ENCODE results near the gene FABP7. TPM values are rescaled to one million over a fixed set of nuclear protein-coding genes. Genes with fewer than 3 reads are reported as not detected.

The FABP7 gene
- total and polyA plus RNA-seq, 2 of the 13 experiments (the other 11 are each of a cell fraction or from before 2014, with no cell fraction given) = not detected

GRCh38 chr6:122791310-122791679 lies 11.8 kb downstream of the FABP7 start (continued):
- TF ChIP-seq, protein P1, sequence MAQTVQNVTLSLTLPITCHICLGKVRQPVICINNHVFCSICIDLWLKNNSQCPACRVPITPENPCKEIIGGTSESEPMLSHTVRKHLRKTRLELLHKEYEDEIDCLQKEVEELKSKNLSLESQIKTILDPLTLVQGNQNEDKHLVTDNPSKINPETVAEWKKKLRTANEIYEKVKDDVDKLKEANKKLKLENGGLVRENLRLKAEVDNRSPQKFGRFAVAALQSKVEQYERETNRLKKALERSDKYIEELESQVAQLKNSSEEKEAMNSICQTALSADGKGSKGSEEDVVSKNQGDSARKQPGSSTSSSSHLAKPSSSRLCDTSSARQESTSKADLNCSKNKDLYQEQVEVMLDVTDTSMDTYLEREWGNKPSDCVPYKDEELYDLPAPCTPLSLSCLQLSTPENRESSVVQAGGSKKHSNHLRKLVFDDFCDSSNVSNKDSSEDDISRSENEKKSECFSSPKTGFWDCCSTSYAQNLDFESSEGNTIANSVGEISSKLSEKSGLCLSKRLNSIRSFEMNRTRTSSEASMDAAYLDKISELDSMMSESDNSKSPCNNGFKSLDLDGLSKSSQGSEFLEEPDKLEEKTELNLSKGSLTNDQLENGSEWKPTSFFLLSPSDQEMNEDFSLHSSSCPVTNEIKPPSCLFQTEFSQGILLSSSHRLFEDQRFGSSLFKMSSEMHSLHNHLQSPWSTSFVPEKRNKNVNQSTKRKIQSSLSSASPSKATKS (CRISPR knock-in tag; IDR thresholded peaks at IDR 0.05) = no peak
- TF ChIP-seq ZNF34 (CRISPR knock-in tag; IDR thresholded peaks at IDR 0.05; ENCODE audit: borderline replicate concordance) (0 out of 2 replicates have a peak, but pooled peaks have one; percentile 9), ZFP36 (IDR thresholded peaks at IDR 0.05; ENCODE audit: borderline replicate concordance, low read depth, low read length, partially characterized antibody) (no peak), CCAR2 (optimal IDR thresholded peaks at IDR 0.05; ENCODE audit: low read depth, low read length) (no peak), PLRG1 (conservative IDR thresholded peaks at IDR 0.05) (no peak)
- TF ChIP-seq, protein P2, sequence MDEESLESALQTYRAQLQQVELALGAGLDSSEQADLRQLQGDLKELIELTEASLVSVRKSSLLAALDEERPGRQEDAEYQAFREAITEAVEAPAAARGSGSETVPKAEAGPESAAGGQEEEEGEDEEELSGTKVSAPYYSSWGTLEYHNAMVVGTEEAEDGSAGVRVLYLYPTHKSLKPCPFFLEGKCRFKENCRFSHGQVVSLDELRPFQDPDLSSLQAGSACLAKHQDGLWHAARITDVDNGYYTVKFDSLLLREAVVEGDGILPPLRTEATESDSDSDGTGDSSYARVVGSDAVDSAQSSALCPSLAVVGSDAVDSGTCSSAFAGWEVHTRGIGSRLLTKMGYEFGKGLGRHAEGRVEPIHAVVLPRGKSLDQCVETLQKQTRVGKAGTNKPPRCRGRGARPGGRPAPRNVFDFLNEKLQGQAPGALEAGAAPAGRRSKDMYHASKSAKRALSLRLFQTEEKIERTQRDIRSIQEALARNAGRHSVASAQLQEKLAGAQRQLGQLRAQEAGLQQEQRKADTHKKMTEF (CRISPR knock-in tag; IDR thresholded peaks at IDR 0.05) = 0 out of 2 replicates have a peak, but pooled peaks have one; percentile 2

DNA sequence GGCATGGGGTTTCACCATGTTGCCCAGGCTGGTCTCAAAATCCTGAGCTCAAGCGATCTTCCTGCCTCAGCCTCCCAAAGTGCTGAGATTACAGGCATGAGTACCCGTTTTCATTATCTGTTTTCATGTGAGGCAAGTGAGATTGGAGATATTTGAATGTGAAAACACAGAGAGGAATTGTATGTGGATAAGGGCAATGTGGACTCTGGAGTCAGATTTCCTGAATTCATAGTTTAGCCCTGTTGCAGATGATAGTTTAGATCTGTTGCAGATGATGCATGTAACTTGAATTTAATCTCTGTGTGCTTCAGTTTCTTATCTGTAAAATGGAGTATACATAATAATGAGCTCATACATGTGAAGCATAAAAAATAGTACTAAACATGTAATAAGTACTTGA lies 13.2 kb downstream of the FABP7 start:
- Histone ChIP-seq H3K27me3 (ENCODE audit: control insufficient read depth in 1 of 2, insufficient read depth in 2 of 2, low read length in 2 of 2) (no peaks in the 10 kb centered on the region; a peak in 1 of 5 replicates), H3K9me3 (ENCODE audit: low read length) (no peaks in the 10 kb centered on the region), H2AFZ (ENCODE audit: low read length) (no peak overlapping the region), H3K4me1 (ENCODE audit: insufficient read depth, low read length) (peaks cover 56% of the 10 kb centered on the region), H3K36me3 (replicated peaks in 1 of 2; ENCODE audit: control insufficient read depth in 1 of 2, insufficient read depth in 2 of 2, low read length in 2 of 2) (no peaks in the 10 kb centered on the region), H3K79me2 (ENCODE audit: insufficient read depth, low read length) (no peaks in the 10 kb centered on the region), H3K9ac (ENCODE audit: insufficient read depth, low read depth, low read length) (peak overlapping the region; percentile 58; the same call in 1 of the 2 replicates), H4K20me1 (ENCODE audit: insufficient read depth, low read length) (no peaks in the 10 kb centered on the region), H3K4me2 (ENCODE audit: low read depth, low read length) (peak overlapping the region; percentile 98), H3K27ac (ENCODE audit: extremely low read length, insufficient read depth, low read length) (peak overlapping the region; percentile 91), H3K4me3 (replicated peaks in 1 of 3; ENCODE audit: insufficient read depth in 1 of 3, low read depth in 2 of 3, low read length in 3 of 3) (no peak overlapping the region)
- CTCF ChIA-PET (ENCODE audit: low intra/inter-chr PET ratio, low total read pairs) = no interaction called here
- DNase-seq (ENCODE audit: low spot score) = no peak
- intact Hi-C loops (cut with micrococcal nuclease; ENCODE audit: unreplicated experiment) (loop anchor here (5.0 kb wide), 1 partner anchor 320 kb away; the partner anchor contains the start of gene SERINC1), in situ Hi-C loops (cut with HindIII; ENCODE audit: extremely low pct_ligation_motif_present, low pct_unique_long_range_greater_than_20kb) (no loop called here)
- ATAC-seq = no peak
- 77% methylated on average over 2 of the region's 2 CpGs for WGBS (ENCODE audit: low lambda C conversion rate)
- FAIRE-seq = no peak
- BruUV-seq (replicated peaks) = no TSS peak
- POLR2A ChIA-PET = interaction anchor here (7.1 kb wide), 1 partner anchor 8 kb away, joined by 177 read pairs; no protein-coding TSS in a partner anchor
- TF ChIP-seq ZHX1 (CRISPR knock-in tag; IDR thresholded peaks at IDR 0.05; ENCODE audit: low read depth) (no peak), ETV6 (CRISPR knock-in tag; conservative IDR thresholded peaks at IDR 0.05) (no peak), HOXD1 (CRISPR knock-in tag; IDR thresholded peaks at IDR 0.05) (no peak), SMAD3 (CRISPR knock-in tag; IDR thresholded peaks at IDR 0.05) (no peak), REXO4 (CRISPR knock-in tag; IDR thresholded peaks at IDR 0.05; ENCODE audit: borderline replicate concordance) (no peak), ZMAT3 (CRISPR knock-in tag; conservative IDR thresholded peaks at IDR 0.05) (no peak), MZF1 (CRISPR knock-in tag; IDR thresholded peaks at IDR 0.05; ENCODE audit: borderline replicate concordance) (no peak), ZNF710 (CRISPR knock-in tag; IDR thresholded peaks at IDR 0.05; ENCODE audit: borderline replicate concordance) (no peak), KDM2A (CRISPR knock-in tag; IDR thresholded peaks at IDR 0.05; ENCODE audit: borderline replicate concordance, low read depth) (no peak)
